GM15510 (cell line): ENCODE data around the gene SYNM.

Experiments
- POLR2A ChIP-seq: IDR thresholded peaks from 3 replicates; pipeline ENCODE4 v1.6.1; 2011; ENCODE audit warnings: borderline replicate concordance; ENCODE audit not compliant: insufficient read length; ENCODE audit errors: extremely low read depth

SYNM gene

DNA sequence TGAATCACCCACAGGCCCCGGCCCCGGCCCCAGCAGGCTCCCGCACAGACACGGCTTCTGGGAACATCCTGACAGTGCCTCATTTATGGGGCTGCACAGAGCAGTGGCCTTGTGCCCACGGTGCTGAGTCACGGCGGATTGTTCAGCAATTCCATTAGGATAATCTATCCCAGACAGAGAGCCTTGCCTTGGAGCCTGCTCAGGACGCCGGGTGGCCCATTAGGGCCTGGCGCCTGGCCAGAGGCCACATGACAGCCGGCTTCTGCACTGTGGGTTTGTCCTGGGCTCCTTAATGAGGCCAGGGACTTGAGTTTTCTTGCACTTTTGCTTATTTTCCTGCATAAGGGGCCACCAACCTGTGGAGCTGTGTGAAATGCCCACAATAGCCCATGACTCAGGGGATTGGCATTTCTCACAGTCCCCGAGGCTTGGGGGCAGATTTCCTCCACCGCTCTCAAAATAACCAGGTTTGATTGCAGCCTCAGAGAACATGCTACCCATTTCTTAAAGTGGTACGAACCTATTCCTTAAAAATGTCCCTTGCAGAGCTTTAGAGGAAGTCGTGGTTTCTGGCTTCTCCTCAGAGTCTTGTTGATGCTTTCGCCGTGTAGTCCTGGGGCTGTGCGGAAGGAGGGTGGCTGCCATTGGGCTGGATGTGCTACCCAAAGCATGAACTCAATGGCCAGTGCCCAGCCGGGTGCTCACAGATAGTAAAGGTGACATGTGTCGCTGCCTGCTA lies 19.0 kb downstream of the SYNM start:
- no peak for TF ChIP-seq POLR2A

DNA sequence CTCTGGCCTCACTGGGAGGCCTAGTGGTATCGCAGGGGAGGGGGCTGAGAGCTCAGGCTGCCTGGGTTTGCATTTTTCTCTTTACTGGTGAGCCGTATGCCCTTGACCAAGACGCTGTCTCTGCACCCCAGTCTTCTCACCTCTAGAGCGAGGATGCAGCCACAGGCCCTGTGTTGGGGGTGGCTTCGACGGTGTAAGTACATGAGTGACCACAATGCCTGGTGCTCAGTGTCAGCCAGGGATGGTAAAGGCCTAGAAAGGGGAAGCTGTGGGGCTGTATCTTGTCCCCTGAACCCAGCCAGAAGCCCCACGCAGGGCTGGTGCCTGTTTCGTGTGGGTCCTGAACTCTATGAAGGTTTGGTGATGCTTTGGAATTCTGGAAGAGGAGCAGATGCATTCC lies 19.8 kb downstream of the SYNM start:
- no peak for TF ChIP-seq POLR2A

DNA sequence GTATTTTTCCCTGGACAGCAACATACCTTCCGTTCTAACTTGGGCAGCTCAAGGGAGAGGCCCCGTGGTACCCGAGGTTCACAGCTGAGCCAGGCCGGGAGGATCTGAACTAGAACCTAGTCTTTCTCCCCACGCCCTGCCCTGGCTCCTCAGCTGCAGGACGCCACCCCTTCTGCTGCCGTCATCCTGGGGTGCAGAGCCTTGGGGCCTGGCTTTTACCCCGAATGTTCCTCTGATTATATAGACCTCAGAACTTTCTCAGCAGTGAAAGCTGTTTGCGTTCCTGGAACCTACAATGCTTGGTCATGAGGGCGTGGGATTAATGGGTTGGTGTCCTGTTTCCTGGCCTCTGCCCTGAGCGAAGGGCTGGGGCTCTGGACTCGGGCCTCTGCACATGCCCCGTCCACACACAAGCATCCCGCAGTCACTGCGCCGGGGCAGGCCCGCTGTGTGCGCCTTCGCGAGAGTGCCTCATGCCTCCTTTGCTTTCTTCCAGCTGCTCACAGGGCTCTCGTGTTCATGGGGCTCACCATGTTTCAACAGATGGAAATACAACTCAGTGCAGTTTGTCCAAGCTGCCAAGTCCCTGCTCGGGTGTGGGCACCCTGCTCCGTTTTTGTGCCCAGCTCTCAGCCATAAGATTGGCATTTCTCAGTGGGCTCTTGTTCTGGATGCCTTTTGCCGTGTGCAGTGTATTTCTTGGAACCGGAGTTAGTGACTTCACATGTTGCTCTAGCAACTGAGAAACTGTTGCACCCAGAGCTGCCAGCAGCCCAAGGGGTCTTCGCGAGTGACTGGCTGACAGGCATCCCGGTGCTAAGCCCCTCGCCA lies 20.4 kb downstream of the SYNM start:
- no peak for TF ChIP-seq POLR2A

DNA sequence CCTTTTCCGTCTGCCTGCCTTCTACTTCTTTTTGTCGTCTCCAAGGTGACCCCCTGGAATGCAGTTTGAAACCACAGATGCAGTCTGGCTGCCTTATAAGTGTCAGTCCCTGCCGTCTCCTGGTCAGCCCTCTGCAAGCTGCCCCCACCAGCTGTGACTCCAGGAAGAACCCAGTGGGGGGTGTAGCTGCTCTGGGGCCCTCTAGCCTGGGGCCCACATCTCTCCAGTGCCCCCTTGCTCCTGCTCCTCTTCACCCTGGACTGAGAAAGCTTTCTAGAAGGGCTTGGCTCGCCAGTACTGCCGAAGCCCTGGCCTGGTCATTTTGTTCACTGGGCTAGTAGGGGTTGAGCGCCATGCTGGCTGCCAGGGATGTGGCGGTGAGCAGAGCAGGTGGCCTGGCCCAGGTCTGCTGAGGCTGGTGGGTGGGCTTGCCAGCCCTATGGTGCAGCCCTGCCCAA lies 21.3 kb downstream of the SYNM start:
- TF ChIP-seq POLR2A, result no peak

DNA sequence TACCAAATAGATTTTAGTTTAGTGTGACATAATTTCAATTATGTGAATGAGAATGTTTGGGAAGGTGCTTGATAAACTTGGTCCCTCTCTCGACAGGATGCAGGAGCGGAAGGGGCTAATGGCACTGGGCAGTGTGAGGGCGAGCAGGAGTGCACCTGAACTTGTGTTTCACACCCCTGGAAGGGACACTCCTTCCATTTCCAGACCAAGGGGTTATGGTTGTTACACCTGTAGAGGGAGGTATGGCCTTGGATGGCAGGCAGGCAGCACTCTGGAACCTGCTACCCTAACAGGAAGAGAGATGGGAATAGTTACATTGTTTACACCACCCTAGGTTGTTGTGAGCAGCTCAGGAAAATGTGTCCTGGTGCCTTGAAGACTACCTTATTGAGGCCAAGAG lies 22.1 kb downstream of the SYNM start:
- TF ChIP-seq POLR2A, result no peak

DNA sequence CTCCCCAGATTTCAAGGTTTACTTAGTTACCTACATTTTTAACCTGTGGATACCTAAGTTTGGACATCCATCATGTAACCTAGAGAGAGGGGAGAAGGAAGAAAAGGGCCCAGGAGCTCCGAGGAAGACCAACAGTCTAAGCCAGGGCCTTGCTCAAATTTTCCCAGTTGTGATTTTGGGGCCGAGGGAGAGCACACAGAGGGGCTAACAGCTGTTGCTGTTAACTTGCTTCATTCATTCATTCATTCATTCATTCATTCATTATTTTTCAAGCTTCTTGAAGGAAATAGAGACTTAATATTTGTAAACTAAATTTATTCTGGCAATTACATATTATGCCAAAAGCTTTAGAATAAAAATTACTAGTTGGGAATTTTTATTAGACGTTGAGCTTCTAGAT lies 22.9 kb downstream of the SYNM start:
- no peak for TF ChIP-seq POLR2A

DNA sequence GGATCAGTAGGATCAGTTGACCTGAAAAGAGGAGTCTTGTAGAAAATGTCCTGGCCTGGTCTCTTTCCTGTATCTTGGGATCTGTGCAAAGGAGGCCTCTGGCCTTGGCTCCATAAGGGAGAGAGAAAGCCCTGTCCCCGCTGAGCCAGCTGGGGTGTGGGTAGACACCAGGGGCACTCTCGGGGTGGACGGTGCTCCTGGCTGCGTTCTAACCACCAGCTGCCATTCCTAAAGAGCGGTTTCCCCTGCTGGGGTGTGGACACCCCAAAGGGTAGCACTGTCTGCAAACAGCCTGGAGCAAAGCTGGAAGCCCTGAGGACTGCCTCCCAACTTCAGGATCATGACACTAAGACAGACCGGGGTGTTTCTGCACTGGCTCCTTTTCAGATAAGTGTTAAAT lies 23.5 kb downstream of the SYNM start:
- no peak for TF ChIP-seq POLR2A

DNA sequence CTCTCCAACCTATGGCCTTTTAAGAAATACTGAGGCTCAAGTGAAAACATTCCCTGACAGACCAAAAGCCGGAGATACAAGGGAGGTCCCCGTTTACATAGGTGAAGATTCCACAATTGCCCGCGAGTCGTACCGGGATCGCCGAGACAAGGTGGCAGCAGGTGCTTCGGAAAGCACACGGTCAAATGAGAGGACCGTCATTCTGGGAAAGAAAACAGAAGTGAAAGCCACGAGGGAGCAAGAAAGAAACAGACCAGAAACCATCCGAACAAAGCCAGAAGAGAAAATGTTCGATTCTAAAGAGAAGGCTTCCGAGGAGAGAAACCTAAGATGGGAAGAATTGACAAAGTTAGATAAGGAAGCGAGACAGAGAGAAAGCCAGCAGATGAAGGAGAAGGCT lies 24.8 kb downstream of the SYNM start:
- no peak for TF ChIP-seq POLR2A

DNA sequence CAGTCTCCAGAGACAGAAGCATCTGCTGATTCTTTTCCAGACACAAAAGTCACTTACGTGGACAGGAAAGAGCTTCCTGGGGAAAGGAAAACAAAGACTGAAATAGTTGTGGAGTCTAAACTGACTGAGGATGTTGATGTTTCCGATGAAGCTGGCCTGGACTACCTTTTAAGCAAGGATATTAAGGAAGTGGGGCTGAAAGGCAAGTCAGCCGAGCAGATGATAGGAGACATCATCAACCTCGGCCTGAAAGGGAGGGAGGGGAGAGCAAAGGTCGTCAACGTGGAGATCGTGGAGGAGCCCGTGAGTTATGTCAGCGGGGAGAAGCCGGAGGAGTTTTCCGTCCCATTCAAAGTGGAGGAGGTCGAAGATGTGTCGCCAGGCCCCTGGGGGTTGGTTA lies 25.4 kb downstream of the SYNM start:
- no peak for TF ChIP-seq POLR2A

DNA sequence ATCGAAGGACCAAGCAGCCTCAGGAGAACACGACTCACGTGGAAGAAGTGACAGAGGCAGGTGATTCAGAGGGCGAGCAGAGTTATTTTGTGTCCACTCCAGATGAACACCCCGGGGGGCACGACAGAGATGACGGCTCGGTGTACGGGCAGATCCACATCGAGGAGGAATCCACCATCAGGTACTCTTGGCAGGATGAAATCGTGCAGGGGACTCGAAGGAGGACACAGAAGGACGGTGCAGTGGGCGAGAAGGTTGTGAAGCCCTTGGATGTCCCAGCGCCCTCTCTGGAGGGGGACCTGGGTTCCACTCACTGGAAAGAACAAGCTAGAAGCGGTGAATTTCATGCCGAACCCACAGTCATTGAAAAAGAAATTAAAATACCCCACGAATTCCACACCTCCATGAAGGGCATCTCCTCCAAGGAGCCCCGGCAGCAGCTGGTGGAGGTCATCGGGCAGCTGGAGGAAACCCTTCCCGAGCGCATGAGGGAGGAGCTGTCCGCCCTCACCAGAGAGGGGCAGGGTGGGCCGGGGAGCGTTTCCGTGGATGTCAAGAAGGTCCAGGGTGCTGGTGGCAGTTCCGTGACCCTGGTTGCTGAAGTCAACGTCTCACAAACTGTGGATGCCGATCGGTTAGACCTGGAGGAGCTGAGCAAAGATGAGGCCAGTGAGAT lies 26.0 kb downstream of the SYNM start:
- TF ChIP-seq POLR2A, result no peak

DNA sequence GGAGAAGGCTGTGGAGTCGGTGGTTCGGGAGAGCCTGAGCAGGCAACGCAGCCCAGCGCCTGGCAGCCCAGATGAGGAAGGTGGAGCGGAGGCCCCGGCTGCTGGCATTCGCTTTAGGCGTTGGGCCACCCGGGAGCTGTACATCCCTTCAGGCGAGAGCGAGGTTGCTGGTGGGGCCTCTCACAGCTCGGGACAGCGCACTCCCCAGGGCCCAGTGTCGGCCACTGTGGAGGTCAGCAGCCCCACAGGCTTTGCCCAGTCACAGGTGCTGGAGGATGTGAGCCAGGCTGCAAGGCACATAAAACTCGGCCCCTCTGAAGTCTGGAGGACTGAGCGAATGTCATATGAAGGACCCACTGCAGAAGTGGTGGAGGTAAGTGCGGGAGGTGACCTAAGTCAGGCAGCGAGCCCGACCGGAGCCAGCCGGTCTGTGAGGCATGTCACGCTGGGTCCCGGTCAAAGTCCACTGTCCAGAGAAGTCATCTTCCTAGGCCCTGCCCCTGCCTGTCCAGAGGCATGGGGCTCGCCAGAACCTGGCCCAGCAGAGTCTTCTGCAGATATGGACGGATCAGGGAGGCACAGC lies 26.7 kb downstream of the SYNM start:
- no peak for TF ChIP-seq POLR2A

DNA sequence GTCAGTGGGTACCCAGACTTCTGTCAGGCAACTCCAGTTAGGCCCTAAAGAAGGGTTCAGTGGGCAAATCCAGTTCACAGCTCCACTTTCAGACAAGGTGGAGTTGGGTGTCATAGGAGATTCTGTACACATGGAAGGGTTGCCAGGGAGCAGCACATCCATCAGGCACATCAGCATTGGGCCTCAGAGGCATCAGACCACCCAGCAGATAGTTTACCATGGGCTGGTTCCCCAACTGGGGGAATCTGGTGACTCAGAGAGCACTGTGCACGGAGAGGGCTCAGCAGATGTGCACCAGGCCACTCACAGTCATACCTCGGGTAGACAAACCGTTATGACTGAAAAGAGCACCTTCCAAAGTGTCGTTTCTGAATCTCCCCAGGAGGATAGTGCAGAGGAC lies 27.2 kb downstream of the SYNM start:
- no peak for TF ChIP-seq POLR2A

DNA sequence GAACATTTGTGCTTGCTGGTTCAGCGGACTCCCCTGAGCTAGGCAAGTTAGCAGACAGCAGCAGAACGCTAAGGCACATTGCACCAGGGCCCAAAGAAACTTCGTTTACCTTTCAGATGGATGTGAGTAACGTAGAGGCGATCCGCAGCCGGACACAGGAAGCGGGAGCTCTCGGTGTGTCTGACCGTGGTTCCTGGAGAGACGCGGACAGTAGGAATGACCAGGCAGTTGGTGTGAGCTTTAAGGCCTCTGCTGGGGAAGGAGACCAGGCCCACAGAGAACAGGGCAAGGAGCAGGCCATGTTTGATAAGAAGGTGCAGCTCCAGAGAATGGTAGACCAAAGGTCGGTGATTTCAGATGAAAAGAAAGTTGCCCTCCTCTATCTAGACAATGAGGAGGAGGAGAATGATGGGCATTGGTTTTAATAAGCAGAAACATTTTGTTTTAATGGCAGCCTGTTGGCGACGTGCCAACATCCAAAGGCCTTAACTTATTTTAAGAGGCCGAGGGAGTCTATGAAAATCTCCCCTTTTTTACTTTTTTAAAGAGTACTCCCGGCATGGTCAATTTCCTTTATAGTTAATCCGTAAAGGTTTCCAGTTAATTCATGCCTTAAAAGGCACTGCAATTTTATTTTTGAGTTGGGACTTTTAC lies 27.9 kb downstream of the SYNM start:
- TF ChIP-seq POLR2A, result no peak

DNA sequence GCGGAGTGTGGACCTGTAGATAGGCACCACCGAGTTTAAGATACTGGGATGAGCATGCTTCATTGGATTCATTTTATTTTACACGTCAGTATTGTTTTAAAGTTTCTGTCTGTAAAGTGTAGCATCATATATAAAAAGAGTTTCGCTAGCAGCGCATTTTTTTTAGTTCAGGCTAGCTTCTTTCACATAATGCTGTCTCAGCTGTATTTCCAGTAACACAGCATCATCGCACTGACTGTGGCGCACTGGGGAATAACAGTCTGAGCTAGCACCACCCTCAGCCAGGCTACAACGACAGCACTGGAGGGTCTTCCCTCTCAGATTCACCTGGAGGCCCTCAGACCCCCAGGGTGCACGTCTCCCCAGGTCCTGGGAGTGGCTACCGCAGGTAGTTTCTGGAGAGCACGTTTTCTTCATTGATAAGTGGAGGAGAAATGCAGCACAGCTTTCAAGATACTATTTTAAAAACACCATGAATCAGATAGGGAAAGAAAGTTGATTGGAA lies 29.5 kb downstream of the SYNM start:
- no peak for TF ChIP-seq POLR2A
